BE2C (cell line): ENCODE measurements around the gene IGFBP4.

Experiments
- DNase-seq: peaks from one replicate; pipeline ENCODE4 v3.0.0-alpha.2; 2020
- H3K27me3 ChIP-seq: fragments of 250-450 bp; sonication (Bioruptor Pico); 2 replicates; pipeline ENCODE4 v1.5.1; 2020; ENCODE audit warnings: mild to moderate bottlenecking
- H3K36me3 ChIP-seq: fragments of 250-450 bp; sonication (Bioruptor Pico); 2 replicates; pipeline ENCODE4 v1.5.1; 2020; ENCODE audit warnings: mild to moderate bottlenecking
- H3K4me1 ChIP-seq: fragments of 250-450 bp; sonication (Bioruptor Pico); 2 replicates; pipeline ENCODE4 v1.5.1; 2020
- H3K4me3 ChIP-seq: 2 replicates; pipeline ENCODE4 v1.5.1; 2011; ENCODE audit warnings: low read depth, low read length
- H3K9me3 ChIP-seq: fragments of 250-450 bp; sonication (Bioruptor Pico); 2 replicates; pipeline ENCODE4 v1.5.1; 2020
- TF ChIP-seq, protein P1 (sequence below): IDR thresholded peaks from 2 replicates; pipeline ENCODE4 v1.5.1; 2012; ENCODE audit warnings: mild to moderate bottlenecking, low read depth, low read length

Gene IGFBP4

DNA sequence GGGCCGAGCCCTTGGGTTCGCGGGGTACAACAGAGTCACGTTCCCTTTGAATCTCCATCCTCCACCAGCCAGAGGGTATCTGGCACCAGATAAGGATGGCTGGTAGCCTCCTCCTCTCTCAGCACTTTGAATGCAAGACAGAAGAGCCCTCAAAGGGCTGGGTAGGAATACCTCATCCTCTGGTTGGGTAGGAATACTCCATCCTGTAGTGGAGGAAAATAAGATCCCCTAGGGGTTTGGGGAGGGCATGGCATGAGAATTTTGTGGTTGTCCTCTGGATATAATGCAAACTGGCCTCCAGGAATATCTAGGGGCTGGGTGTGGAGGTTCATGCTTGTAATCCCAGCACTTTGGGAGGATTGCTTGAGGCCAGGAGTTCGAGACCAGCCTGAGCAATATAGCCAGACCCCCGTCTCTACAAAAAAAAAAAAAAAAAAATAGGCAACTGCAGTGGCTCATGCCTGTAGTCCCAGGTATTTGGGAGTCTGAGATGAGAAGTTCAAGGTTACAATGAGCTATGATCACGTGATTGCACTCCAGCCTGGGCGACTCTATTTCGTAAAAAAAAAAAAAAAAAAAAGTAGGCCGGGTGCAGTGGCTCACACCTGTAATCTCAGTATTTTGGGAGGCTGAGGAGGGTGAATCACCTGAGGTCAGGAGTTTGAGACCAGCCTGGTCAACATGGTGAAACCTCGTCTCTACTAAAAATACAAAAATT, 2.7 kb downstream of the IGFBP4 start:
- TF ChIP-seq, protein P1, sequence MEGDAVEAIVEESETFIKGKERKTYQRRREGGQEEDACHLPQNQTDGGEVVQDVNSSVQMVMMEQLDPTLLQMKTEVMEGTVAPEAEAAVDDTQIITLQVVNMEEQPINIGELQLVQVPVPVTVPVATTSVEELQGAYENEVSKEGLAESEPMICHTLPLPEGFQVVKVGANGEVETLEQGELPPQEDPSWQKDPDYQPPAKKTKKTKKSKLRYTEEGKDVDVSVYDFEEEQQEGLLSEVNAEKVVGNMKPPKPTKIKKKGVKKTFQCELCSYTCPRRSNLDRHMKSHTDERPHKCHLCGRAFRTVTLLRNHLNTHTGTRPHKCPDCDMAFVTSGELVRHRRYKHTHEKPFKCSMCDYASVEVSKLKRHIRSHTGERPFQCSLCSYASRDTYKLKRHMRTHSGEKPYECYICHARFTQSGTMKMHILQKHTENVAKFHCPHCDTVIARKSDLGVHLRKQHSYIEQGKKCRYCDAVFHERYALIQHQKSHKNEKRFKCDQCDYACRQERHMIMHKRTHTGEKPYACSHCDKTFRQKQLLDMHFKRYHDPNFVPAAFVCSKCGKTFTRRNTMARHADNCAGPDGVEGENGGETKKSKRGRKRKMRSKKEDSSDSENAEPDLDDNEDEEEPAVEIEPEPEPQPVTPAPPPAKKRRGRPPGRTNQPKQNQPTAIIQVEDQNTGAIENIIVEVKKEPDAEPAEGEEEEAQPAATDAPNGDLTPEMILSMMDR = peak; percentile 20; the same call in 1 of the 2 replicates
- DNase-seq = no peak
- Histone ChIP-seq H3K27me3 (no peaks in the 10 kb centered on the region), H3K4me1 (peaks cover 23% of the 10 kb centered on the region), H3K36me3 (no peaks in the 10 kb centered on the region; the same call in 1 of the 2 replicates), H3K9me3 (no peaks in the 10 kb centered on the region), H3K4me3 (peak overlapping the region; percentile 91)

DNA sequence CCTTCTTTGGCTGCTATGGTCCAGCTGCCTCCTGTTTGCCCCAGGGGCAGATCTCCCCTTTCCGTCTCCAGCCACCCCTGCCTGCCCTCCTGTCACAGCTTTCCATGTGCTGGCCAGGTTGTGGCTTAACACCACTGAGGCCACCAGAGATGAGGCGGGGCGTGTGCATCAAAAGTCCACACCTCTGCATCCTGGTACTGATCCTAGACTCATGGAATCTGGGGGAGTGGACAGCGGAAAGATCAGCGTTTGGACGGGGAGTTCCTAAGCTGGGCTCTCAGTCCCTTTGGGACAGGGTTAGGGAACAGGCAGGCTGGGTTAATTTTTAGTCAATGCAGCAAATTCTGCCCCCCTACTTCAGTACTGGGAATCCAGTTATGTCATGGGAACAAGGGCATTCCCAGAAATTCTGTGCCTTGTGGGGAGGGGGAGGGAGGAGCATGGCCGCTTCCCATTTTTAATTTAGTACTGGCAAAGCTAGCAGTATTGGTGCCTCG, 3.9 kb downstream of the IGFBP4 start:
- TF ChIP-seq, protein P1 = no peak
- no peak for DNase-seq
- Histone ChIP-seq H3K36me3 (peaks cover 5% of the 10 kb centered on the region), H3K9me3 (no peaks in the 10 kb centered on the region), H3K27me3 (no peaks in the 10 kb centered on the region), H3K4me3 (no peak overlapping the region), H3K4me1 (peaks cover 34% of the 10 kb centered on the region)

DNA sequence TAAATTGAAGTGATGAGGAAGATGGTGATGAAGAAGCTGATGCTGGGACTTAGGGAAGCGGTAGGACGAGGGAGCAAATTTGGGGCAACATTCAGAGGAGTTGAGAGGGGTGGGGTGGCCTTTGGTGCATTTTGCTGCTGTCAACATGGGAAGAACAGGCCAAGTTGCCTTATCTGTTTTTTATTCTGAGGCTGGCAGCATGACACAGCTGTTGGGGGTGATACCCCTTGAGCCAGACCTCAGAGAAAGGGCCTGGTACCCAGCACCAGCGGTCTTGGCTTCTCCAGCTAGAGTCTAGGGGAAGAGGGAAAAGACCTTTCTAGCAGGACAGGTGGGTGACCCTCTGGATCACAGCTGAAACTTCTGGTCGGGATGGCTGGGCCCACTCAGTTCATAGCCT, 4.6 kb downstream of the IGFBP4 start:
- Histone ChIP-seq H3K27me3 (no peaks in the 10 kb centered on the region), H3K4me1 (peaks cover 36% of the 10 kb centered on the region), H3K9me3 (no peaks in the 10 kb centered on the region), H3K4me3 (no peak overlapping the region), H3K36me3 (peaks cover 11% of the 10 kb centered on the region)
- DNase-seq = no peak
- TF ChIP-seq, protein P1 = no peak

DNA sequence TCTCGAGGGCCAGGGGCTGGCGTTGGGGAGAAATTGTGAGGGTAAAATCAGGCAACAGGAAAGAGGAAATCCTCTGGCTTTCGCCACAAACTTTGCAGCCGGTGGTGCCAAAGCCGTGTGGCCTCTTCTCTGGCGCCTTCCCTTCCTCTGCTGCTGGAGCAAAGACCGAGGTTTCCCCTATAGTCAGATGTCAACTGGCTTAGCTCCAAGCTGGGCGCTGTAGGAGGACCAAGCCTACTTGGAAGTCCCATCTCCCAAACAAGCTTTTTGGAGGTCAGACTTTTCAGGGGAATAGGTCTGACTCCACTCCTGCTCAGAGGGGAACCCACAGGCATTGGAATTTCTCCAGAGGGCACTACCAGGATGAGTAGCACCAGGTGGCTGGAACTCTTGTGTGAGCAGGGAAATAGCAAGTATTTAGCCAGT, 5.0 kb downstream of the IGFBP4 start:
- H3K4me3 ChIP-seq = no peak overlapping the region
- DNase-seq = no peak
- H3K4me1 ChIP-seq = peaks cover 38% of the 10 kb centered on the region
- no peaks in the 10 kb centered on the region for H3K27me3 ChIP-seq
- peaks cover 16% of the 10 kb centered on the region for H3K36me3 ChIP-seq
- TF ChIP-seq, protein P1 = no peak
- no peaks in the 10 kb centered on the region for H3K9me3 ChIP-seq

DNA sequence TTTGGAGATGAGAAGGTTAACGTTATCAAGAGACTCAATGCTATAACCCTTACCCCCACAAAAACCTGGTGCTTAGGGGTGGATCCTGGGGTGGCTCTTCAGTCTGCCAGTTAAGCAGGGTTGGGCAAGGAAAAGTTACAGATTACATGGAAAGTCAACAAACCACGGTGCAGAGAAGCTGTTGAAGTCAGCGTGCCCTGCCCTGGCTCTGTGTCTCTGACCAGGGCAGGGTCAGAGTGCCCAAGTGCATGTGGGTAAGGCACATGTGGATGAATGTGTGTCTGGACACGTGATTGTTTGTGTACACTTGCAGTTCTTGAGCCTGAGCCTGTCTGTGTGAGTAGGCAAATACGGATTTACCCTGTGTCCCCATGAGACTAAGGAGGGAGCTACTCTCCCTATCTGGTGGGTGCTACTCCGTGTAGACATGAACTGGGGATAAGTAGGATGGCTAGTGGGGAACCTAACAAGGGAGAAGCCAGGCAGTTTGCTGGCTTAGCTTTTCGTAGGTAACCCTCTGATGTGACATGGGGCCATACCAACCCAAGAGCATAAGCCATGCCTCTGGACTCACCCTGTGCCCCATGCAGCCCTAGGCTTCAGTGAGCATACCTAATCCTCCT, 5.5 kb downstream of the IGFBP4 start:
- Histone ChIP-seq H3K4me1 (peaks cover 38% of the 10 kb centered on the region), H3K9me3 (no peaks in the 10 kb centered on the region), H3K27me3 (no peaks in the 10 kb centered on the region), H3K36me3 (peaks cover 21% of the 10 kb centered on the region), H3K4me3 (no peak overlapping the region)
- TF ChIP-seq, protein P1 = no peak
- DNase-seq = no peak

DNA sequence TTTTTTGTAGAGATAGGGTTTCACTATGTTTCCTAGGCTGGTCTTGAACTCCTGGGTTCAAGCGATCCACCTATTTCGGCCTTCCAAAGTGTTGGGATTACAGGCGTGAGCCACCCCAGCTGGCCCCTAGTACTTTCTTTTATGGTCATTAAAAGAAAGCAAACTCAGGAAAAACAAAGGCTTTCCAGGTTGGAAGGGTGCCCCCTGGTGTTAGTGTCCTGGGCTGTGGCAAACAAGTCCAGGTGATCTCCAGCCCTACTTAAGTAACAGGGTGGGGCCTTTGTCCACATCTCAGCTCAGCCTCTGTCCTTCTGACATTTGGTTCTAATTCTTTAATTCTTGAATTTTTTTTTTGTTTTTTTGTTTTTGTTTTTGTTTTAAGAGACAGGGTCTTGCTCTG, 6.9 kb downstream of the IGFBP4 start:
- peaks cover 38% of the 10 kb centered on the region for H3K4me1 ChIP-seq
- H3K36me3 ChIP-seq = peaks cover 34% of the 10 kb centered on the region
- H3K27me3 ChIP-seq = no peaks in the 10 kb centered on the region
- peak; percentile 40 for DNase-seq
- no peaks in the 10 kb centered on the region for H3K9me3 ChIP-seq
- H3K4me3 ChIP-seq = no peak overlapping the region
- TF ChIP-seq, protein P1 = peak; percentile 67
